Activated gamma-delta T cell (primary cell): ENCODE data around the gene RFX5.

Experiments
- DNase-seq: peaks from one replicate; lab custom pipeline; 2025; lab: John Stamatoyannopoulos, UW

RFX5 gene

GRCh38 chr1:151325231-151325630 lies 21.8 kb downstream of the RFX5 start:
- DNase-seq, result no peak

GRCh38 chr1:151324390-151324930 lies 22.6 kb downstream of the RFX5 start:
- DNase-seq, result no peak

GRCh38 chr1:151318975-151319374 lies 28.1 kb downstream of the RFX5 start:
- no peak for DNase-seq

- no peak for DNase-seq
These were observed 31.4 kb downstream of the RFX5 start for GRCh38 chr1:151315565-151316235.

- no peak for DNase-seq
These were observed 32.7 kb downstream of the RFX5 start for GRCh38 chr1:151314137-151314875.

- DNase-seq, result no peak
These were observed 33.6 kb downstream of the RFX5 start for GRCh38 chr1:151313501-151313900.

GRCh38 chr1:151312826-151313225 lies 34.2 kb downstream of the RFX5 start:
- DNase-seq, result no peak

- no peak for DNase-seq
These were observed 34.6 kb downstream of the RFX5 start for GRCh38 chr1:151312411-151312810.

GRCh38 chr1:151311589-151312331 lies 35.3 kb downstream of the RFX5 start:
- no peak for DNase-seq

- DNase-seq, result no peak
These were observed 36.0 kb downstream of the RFX5 start for GRCh38 chr1:151311011-151311410.

GRCh38 chr1:151309811-151310323 lies 37.2 kb downstream of the RFX5 start:
- no peak for DNase-seq

GRCh38 chr1:151294742-151295462 lies 52.1 kb downstream of the RFX5 start:
- no peak for DNase-seq

- DNase-seq, result no peak
These were observed 54.0 kb downstream of the RFX5 start for GRCh38 chr1:151293093-151293492.

GRCh38 chr1:151292207-151293030 lies 54.6 kb downstream of the RFX5 start:
- DNase-seq, result no peak

- DNase-seq, result no peak
These were observed 56.2 kb downstream of the RFX5 start for GRCh38 chr1:151290709-151291303.
